ENCODE data around the gene NUS1. TPM values are rescaled to one million over a fixed set of nuclear protein-coding genes. Genes with fewer than 3 reads are reported as not detected.

NUS1 gene
- 55.8 and 56.9 TPM in 2 replicates for total RNA-seq (2021)
- long read RNA-seq, full-length matches to known transcripts, result 39 of 73 reads
- long read RNA-seq, partial matches to known transcripts, result 15 of 73 reads
- long read RNA-seq, other reads (novel, unspliced or antisense), result 19 of 73 reads

GRCh38 chr6:117674991-117675657 is at the start of gene NUS1:
Gene NUS1, plus strand, starts transcription at chr6:117675469. Its CDS starts 202 bp downstream, at chr6:117675671.
- Histone ChIP-seq H3T11ph (ENCODE audit: low read length) (no peak within 1 kb of the TSS), H2BK15ac (ENCODE audit: low read depth, low read length) (no peak within 1 kb of the TSS), H4K20me1 (ENCODE audit: control insufficient read depth, insufficient read depth, insufficient read length) (no peaks in the 10 kb centered on the region), H2BK5ac (ENCODE audit: insufficient read length, low read length) (no peak within 1 kb of the TSS), H3K23me2 (ENCODE audit: insufficient read length, low read depth, low read length, poor library complexity, severe bottlenecking) (peaks cover 3% of the 10 kb centered on the region), H4K5ac (ENCODE audit: insufficient read length, low read depth, low read length) (no peak within 1 kb of the TSS), H2AK5ac (ENCODE audit: insufficient read length, low read length) (no peak within 1 kb of the TSS), H2BK20ac (ENCODE audit: low read depth, low read length, poor library complexity, severe bottlenecking) (no peak within 1 kb of the TSS), H3K56ac (ENCODE audit: insufficient read length, low read depth, low read length) (no peak within 1 kb of the TSS), H3K79me1 (ENCODE audit: insufficient read depth, low read depth, low read length, poor library complexity, severe bottlenecking) (peaks cover 1% of the 10 kb centered on the region), H2AFZ (ENCODE audit: low read length) (peak within 1 kb of the TSS; percentile 94), H3K79me2 (ENCODE audit: insufficient read depth, low read length) (peaks cover 31% of the 10 kb centered on the region; the same call in 1 of the 2 replicates), H2BK120ac (ENCODE audit: low read depth, low read length, poor library complexity, severe bottlenecking) (no peak within 1 kb of the TSS), H3K9me3 (ENCODE audit: control insufficient read depth, low read depth, low read length) (peaks cover 1% of the 10 kb centered on the region), H4K8ac (replicated peaks; ENCODE audit: insufficient read length, low read depth, low read length) (no peak within 1 kb of the TSS), H3K4me1 (ENCODE audit: insufficient read depth, low read length) (no peaks in the 10 kb centered on the region; the same call in 1 of the 2 replicates), H3K18ac (ENCODE audit: insufficient read length, low read depth, low read length) (peak within 1 kb of the TSS; percentile 72), H3K4me2 (ENCODE audit: insufficient read depth, insufficient read length, low read length) (peak within 1 kb of the TSS; percentile 93), H3K23ac (ENCODE audit: insufficient read length, low read depth, low read length) (no peak within 1 kb of the TSS), H3K27me3 (ENCODE audit: insufficient read depth, low read length) (no peaks in the 10 kb centered on the region), H3K14ac (ENCODE audit: insufficient read depth, low read length) (peak within 1 kb of the TSS; percentile 32), H3K9ac (ENCODE audit: extremely low read depth, insufficient read length, low read length) (peak within 1 kb of the TSS; percentile 76), H2BK12ac (ENCODE audit: insufficient read length, low read depth, low read length) (no peak within 1 kb of the TSS), H4K91ac (ENCODE audit: insufficient read length, low read depth, low read length) (no peak within 1 kb of the TSS), H3K4ac (ENCODE audit: low read depth, low read length) (no peak within 1 kb of the TSS), H3K27ac (ENCODE audit: insufficient read length, low read depth, low read length) (no peak within 1 kb of the TSS)
- peak within 1 kb of the TSS; percentile 85 to 89 for H3K4me3 Mint-ChIP-seq
- WGBS (ENCODE audit: extremely low coverage, insufficient read length, low lambda C conversion rate), result no CpG with 5 or more reads among the region's 53 CpGs
- peaks cover 0 to 5% of the 10 kb centered on the region in 2 experiments; a peak in 3 of 5 replicates for H3K9me3 Mint-ChIP-seq
- H3K36me3 Mint-ChIP-seq (ENCODE audit: insufficient read depth in 1 of 3, low read depth in 3 of 3), result peaks cover 12 to 15% (median 13%) of the 10 kb centered on the region in 3 experiments
- DNase-seq, result peak; percentile 98
- peak within 1 kb of the TSS in 2 of 3 experiments; percentile 97; a peak in 5 of 7 replicates for H3K27ac Mint-ChIP-seq
- peak; percentile 81 for TF ChIP-seq CTCF (conservative IDR thresholded peaks at IDR 0.05)
- peaks cover 27 to 28% of the 10 kb centered on the region in 2 experiments for H3K4me1 Mint-ChIP-seq
- peaks cover 1% of the 10 kb centered on the region; the same call in 1 of the 2 replicates for H3K27me3 Mint-ChIP-seq (ENCODE audit: low read depth)

Measured in H9 (cell line).